Rectal smooth muscle tissue (tissue), 1 donor: Measurements from ENCODE around the gene NCKAP5.

Source experiments
- H3K27ac ChIP-seq: one replicate; pipeline ENCODE4 v1.7.0; 2013; ENCODE audit warnings: low read depth, low read length, inconsistent platforms
- H3K27me3 ChIP-seq: one replicate; pipeline ENCODE4 v1.7.0; 2013; ENCODE audit warnings: low read length; ENCODE audit not compliant: control insufficient read depth, insufficient read depth
- H3K36me3 ChIP-seq: one replicate; pipeline ENCODE4 v1.7.0; 2013; ENCODE audit warnings: low read length; ENCODE audit not compliant: control insufficient read depth, insufficient read depth
- H3K4me1 ChIP-seq: one replicate; pipeline ENCODE4 v1.7.0; 2013; ENCODE audit warnings: low read length; ENCODE audit not compliant: control insufficient read depth, insufficient read depth
- H3K4me3 ChIP-seq: one replicate; pipeline ENCODE4 v1.7.0; 2013; ENCODE audit warnings: low read length
- H3K9ac ChIP-seq: one replicate; pipeline ENCODE4 v1.7.0; 2013; ENCODE audit warnings: low read length

NCKAP5 gene

DNA sequence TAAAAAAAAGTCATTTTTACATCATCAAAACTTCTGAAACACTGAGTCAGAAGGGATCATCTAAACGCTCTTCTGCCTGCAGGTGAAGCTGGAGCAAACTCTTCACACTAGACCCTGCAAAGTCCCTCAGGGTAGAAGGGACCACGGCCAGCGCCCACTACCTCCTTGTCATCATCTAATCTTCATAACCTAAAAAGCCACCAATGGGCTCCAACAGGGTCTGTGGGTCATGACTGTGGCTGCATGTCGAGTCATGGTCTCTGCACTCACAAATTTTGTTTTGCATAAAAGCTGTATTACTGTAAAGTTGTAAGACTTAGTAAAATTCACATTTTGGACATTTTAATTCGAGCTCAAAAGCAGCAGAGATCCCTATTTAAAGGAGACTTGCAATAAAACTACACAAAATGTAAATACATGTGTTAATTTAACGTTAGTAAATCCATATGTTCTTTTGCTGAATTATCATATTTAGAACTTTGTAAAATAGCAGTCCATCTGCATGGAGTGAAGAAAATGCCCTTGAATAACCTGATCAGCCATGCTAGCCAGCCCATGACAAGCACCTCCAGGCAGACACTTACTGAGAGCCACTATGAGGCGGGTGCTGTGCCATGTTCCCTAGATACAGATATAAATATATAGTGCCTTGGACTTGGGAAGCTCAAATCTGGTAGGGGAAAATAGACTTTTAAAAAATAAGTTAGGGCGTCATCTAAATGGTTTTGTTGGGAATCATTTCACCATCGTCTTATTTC, 461.0 kb downstream of the NCKAP5 start:
- H3K36me3 ChIP-seq, result no peaks in the 10 kb centered on the region
- no peak overlapping the region for H3K9ac ChIP-seq
- no peak overlapping the region for H3K4me3 ChIP-seq
- H3K27me3 ChIP-seq, result no peaks in the 10 kb centered on the region
- no peak overlapping the region for H3K27ac ChIP-seq
- no peaks in the 10 kb centered on the region for H3K4me1 ChIP-seq

- Histone ChIP-seq H3K27ac (no peak overlapping the region), H3K4me1 (no peaks in the 10 kb centered on the region), H3K36me3 (no peaks in the 10 kb centered on the region), H3K27me3 (no peaks in the 10 kb centered on the region), H3K9ac (no peak overlapping the region), H3K4me3 (no peak overlapping the region)
Observed at GRCh38 chr2:133104871-133105270, 463.4 kb downstream of the NCKAP5 start.

GRCh38 chr2:133098787-133099186, 469.5 kb downstream of the NCKAP5 start:
- Histone ChIP-seq H3K27ac (no peak overlapping the region), H3K27me3 (no peaks in the 10 kb centered on the region), H3K4me1 (no peaks in the 10 kb centered on the region), H3K4me3 (no peak overlapping the region), H3K36me3 (no peaks in the 10 kb centered on the region), H3K9ac (no peak overlapping the region)

- Histone ChIP-seq H3K4me1 (no peaks in the 10 kb centered on the region), H3K4me3 (no peak overlapping the region), H3K9ac (no peak overlapping the region), H3K27me3 (no peaks in the 10 kb centered on the region), H3K36me3 (no peaks in the 10 kb centered on the region), H3K27ac (no peak overlapping the region)
Observed at GRCh38 chr2:133097666-133098065, 470.6 kb downstream of the NCKAP5 start.

- Histone ChIP-seq H3K9ac (no peak overlapping the region), H3K27ac (no peak overlapping the region), H3K36me3 (no peaks in the 10 kb centered on the region), H3K27me3 (no peaks in the 10 kb centered on the region), H3K4me3 (no peak overlapping the region), H3K4me1 (no peaks in the 10 kb centered on the region)
Observed at GRCh38 chr2:133092571-133092970, 475.7 kb downstream of the NCKAP5 start.

- H3K27me3 ChIP-seq, result no peaks in the 10 kb centered on the region
- no peak overlapping the region for H3K4me3 ChIP-seq
- H3K36me3 ChIP-seq, result no peaks in the 10 kb centered on the region
- H3K27ac ChIP-seq, result no peak overlapping the region
- H3K4me1 ChIP-seq, result no peaks in the 10 kb centered on the region
- H3K9ac ChIP-seq, result no peak overlapping the region
Observed at GRCh38 chr2:133090358-133090757, 477.9 kb downstream of the NCKAP5 start.

GRCh38 chr2:133086176-133086575, 482.1 kb downstream of the NCKAP5 start:
- no peaks in the 10 kb centered on the region for H3K27me3 ChIP-seq
- no peaks in the 10 kb centered on the region for H3K36me3 ChIP-seq
- no peak overlapping the region for H3K4me3 ChIP-seq
- H3K27ac ChIP-seq, result no peak overlapping the region
- H3K9ac ChIP-seq, result no peak overlapping the region
- H3K4me1 ChIP-seq, result no peaks in the 10 kb centered on the region

DNA sequence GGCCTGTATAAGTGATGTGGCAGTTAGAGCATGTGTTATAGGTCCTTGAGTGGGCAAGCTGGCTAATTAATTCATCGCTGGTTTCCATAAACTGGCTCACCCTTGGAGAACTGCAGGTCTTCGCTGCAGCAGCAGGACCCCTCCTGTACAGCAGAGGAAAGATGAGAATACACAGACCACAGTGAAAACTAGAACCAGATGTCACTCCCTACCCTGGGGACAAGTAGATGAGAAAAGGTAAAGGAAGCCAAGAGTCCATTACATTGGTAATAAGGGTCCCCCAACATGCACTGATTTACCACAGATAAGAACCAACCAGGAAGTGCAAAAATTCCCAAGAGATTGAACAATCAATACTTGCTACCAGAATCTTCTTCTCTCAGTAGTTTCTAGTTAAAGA, 482.6 kb downstream of the NCKAP5 start:
- H3K36me3 ChIP-seq, result no peaks in the 10 kb centered on the region
- no peak overlapping the region for H3K9ac ChIP-seq
- no peak overlapping the region for H3K4me3 ChIP-seq
- H3K27ac ChIP-seq, result no peak overlapping the region
- H3K27me3 ChIP-seq, result no peaks in the 10 kb centered on the region
- H3K4me1 ChIP-seq, result no peaks in the 10 kb centered on the region

GRCh38 chr2:133082034-133082433, 486.2 kb downstream of the NCKAP5 start:
- Histone ChIP-seq H3K4me3 (no peak overlapping the region), H3K4me1 (no peaks in the 10 kb centered on the region), H3K27me3 (no peaks in the 10 kb centered on the region), H3K9ac (no peak overlapping the region), H3K36me3 (no peaks in the 10 kb centered on the region), H3K27ac (no peak overlapping the region)

DNA sequence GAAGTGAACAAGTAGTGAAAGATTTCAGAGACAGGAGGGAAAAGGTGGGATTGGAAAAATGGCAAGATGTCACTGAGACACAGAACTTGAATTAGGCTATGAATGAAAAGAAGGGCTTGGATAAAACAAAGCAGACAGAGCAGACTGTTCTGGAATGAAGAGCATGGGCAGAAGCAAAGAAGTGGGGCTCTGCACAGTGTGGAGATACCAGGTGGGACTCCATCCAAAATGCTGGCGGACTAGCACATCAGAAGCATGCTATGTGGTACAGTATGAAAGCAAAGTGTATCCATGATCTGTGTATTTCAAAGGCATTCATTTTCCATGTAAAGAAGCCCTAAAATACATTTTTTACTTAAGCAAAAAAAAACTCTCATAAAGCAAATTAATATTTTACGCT, 487.4 kb downstream of the NCKAP5 start:
- H3K4me3 ChIP-seq, result no peak overlapping the region
- no peaks in the 10 kb centered on the region for H3K4me1 ChIP-seq
- no peaks in the 10 kb centered on the region for H3K27me3 ChIP-seq
- no peaks in the 10 kb centered on the region for H3K36me3 ChIP-seq
- no peak overlapping the region for H3K9ac ChIP-seq
- H3K27ac ChIP-seq, result no peak overlapping the region

DNA sequence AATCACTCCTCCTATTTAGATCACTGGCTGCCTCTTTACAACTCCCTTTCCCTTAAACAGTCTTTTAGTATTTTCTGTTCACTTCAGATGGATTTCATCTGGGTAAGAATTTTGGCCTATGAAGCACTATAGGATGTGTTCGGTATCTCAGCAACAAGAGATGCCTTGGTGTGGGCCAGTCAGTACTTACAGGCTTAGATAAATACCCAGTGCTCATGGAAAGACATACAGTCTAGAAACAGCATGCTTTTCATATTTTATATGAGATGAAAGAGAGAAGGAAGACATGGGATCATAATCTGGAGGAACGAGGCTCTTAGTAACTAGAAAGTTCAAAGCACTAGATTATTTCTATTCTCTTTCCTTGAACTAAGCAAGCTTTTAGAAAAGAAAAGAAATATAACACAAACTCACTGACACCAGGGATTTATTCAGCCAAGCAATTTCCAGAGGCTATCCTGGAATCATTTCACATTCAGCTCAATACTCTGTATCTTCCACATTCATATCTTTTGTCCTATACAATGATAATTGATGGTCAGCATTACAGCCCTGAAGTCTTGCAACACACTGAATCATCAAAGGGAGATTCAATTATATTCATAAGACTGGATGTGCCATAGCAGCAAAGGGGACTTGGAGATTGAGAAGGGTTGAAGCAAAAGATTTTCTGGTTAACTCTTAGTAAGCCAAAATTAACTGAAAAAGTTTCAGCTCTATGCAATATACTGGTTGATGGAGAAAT, 489.4 kb downstream of the NCKAP5 start:
- H3K9ac ChIP-seq, result no peak overlapping the region

DNA sequence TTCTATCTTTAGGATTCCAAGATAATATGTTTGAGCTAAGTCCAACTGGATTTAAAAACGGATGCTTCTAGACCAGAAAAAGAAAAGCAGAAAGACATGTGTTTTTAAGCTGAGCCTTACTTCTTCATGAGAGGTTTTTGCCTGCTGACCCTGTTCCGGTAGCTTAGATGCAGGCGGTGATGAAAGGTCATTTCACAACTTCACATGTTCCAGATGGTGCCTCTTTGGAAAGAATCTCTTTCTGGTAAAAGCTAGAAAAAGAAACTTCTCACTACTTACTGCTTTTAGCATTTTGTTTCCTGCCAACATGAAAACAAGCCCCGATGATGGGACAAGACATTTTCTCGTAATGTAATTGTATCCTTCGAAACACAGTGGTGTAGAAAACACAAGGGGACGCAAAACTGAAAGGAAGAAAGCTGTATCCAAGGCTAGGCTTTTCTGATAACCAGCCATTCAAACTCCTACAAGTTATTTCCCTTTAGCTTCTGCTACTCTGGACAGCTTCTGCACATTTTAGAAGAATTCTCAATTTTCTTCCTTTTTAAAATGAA, 490.9 kb downstream of the NCKAP5 start:
- Histone ChIP-seq H3K27me3 (no peaks in the 10 kb centered on the region), H3K27ac (no peak overlapping the region), H3K4me3 (no peak overlapping the region), H3K9ac (no peak overlapping the region), H3K36me3 (no peaks in the 10 kb centered on the region), H3K4me1 (no peaks in the 10 kb centered on the region)

More for the DNA sequence above, 489.4 kb downstream of the NCKAP5 start:
- Histone ChIP-seq H3K36me3 (no peaks in the 10 kb centered on the region), H3K27me3 (no peaks in the 10 kb centered on the region), H3K27ac (no peak overlapping the region), H3K4me1 (no peaks in the 10 kb centered on the region), H3K4me3 (no peak overlapping the region)
